HAP-1 (cell line): ENCODE measurements around the gene ZNF442.
"Not testable (repeated sequence)": the region's sequence is repeated elsewhere in the genome, so short reads cannot be mapped to it uniquely, and the experiment has no call there.

Experiments
- DNase-seq, 2 experiments: peaks; one replicate each; pipeline ENCODE4 v3.0.0-alpha.2; 2016 to 2020; ENCODE audit warnings: low spot score in 2 of 2
- H3K27me3 ChIP-seq: fragments of 250-450 bp; sonication (Bioruptor Pico); 2 replicates; pipeline ENCODE4 v1.5.1; 2020; ENCODE audit warnings: low read depth, mild to moderate bottlenecking, moderate library complexity
- H3K36me3 ChIP-seq: fragments of 250-450 bp; sonication (Bioruptor Pico); replicated peaks from 2 replicates; pipeline ENCODE4 v1.5.1; 2020; ENCODE audit warnings: mild to moderate bottlenecking
- H3K4me1 ChIP-seq: fragments of 250-450 bp; sonication (Bioruptor Pico); 2 replicates; pipeline ENCODE4 v1.5.1; 2020; ENCODE audit warnings: mild to moderate bottlenecking
- H3K4me3 ChIP-seq: fragments of 250-450 bp; sonication (Bioruptor Pico); 2 replicates; pipeline ENCODE4 v1.5.1; 2020; ENCODE audit warnings: mild to moderate bottlenecking, moderate library complexity
- H3K9me3 ChIP-seq: fragments of 250-450 bp; sonication (Bioruptor Pico); 2 replicates; pipeline ENCODE4 v1.5.1; 2020; ENCODE audit warnings: mild to moderate bottlenecking, moderate library complexity
- in situ Hi-C: fragments of 300-500 bp; cut with MboI; formaldehyde crosslinking; loops from 3 replicates; pipeline ENCODE4 v1.14.3; 2020; ENCODE audit warnings: low sequenced_read_pairs, inconsistent platforms, mixed read lengths

The ZNF442 gene

DNA sequence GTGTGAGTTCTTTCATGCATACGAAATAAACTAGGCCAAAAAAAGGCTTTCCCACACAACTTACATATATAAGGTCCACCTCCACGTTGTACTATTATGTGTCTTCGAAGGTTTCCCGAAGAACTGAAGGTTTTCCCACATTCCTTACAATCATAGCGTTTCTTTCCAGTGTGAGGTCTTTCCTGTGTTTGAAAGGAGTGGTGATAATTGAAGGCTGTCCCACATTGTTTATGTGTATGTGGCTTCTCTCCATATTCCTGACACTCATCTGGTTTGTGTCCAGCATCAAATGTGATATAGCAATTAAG lies 14.6 kb downstream of the ZNF442 start:
- no peaks in the 10 kb centered on the region for H3K4me1 ChIP-seq
- in situ Hi-C loops: no loop called here
- DNase-seq: no peak
- H3K27me3 ChIP-seq: no peaks in the 10 kb centered on the region
- peaks cover 9% of the 10 kb centered on the region for H3K36me3 ChIP-seq
- peaks cover 20% of the 10 kb centered on the region for H3K9me3 ChIP-seq
- H3K4me3 ChIP-seq: no peak overlapping the region

- no peak overlapping the region for H3K4me3 ChIP-seq
- H3K4me1 ChIP-seq: no peaks in the 10 kb centered on the region
- in situ Hi-C loops: no loop called here
- H3K36me3 ChIP-seq: peaks cover 9% of the 10 kb centered on the region
- peaks cover 22% of the 10 kb centered on the region for H3K9me3 ChIP-seq
- H3K27me3 ChIP-seq: no peaks in the 10 kb centered on the region
- no peak for DNase-seq
Measured at GRCh38 chr19:12350185-12350889, 15.1 kb downstream of the ZNF442 start.

- in situ Hi-C loops: no loop called here
- Histone ChIP-seq H3K4me3 (no peak overlapping the region), H3K9me3 (peaks cover 21% of the 10 kb centered on the region), H3K36me3 (peaks cover 9% of the 10 kb centered on the region), H3K27me3 (no peaks in the 10 kb centered on the region), H3K4me1 (no peaks in the 10 kb centered on the region)
- no peak for DNase-seq
Measured at GRCh38 chr19:12346896-12347295, 18.6 kb downstream of the ZNF442 start.

DNA sequence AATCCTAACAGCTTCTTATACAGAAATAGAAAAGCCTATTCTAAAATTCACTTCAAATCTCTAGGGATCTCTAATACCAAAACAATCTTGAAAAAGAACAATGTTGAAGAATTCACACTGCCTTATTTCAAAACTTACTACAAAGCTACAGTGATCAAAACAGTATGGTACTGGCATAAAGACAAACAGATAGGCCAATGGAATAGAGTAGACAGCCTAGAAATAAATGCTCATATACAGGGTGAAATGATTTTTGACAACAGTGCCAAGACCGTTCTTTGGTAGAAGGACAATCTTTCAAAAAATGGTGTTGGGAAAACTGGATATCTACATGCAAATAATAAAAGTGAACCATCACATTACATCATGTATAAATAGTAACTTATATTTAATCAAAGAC lies 20.3 kb downstream of the ZNF442 start:
- peaks cover 14% of the 10 kb centered on the region for H3K9me3 ChIP-seq
- no peaks in the 10 kb centered on the region for H3K4me1 ChIP-seq
- H3K36me3 ChIP-seq: no peaks in the 10 kb centered on the region
- no peak overlapping the region for H3K4me3 ChIP-seq
- in situ Hi-C loops: no loop called here
- no peak for DNase-seq
- no peaks in the 10 kb centered on the region for H3K27me3 ChIP-seq

DNA sequence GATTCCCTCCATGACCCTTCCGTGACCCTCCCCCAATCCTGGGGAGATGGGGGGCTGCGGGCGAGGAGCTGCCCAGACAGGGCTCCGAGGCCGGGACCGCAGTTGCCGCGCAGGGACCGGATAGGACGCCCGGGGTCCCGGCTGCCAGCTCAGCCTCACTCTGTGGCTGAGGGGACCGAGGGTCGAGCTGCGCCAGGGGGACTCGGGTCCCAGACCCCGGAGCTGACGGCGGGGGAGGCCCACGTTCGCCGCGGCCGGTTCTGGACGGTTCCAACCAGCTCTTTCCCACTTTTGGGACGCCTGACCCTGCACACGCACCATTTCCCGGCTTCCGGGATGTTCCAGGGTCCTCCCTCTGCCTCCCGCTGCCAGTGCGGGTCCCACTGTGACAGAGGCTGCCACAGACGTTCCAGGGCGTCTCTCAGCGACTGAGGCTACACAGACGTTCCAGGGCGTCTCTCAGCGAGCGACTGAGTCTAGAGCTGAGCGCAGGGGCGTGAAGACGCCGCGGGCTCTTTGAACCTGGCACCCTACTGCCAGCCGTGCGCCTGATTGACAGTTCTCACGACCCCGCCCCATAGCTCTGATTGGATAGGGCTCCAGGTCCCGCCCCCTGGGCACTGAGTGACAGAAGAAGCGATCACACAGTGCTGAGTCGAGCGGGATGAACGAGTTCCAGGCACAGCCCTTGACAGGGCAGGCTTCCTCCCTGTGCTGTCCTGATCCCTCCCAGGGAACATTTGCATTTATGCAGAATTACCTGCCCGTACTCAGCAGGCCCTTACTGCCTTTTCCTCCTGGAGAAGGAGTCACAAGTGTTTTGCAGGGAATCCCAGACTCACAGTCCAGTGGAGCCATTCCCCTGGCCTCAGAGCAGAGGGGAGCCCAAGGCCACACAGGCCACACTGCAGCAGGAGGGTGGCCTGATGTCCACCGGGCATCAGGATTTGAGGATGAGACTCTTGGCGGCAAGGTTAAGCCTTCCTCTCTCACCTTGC lies 32.0 kb downstream of the ZNF442 start, which contains the start of gene ZNF563:
TSS of gene ZNF563 (minus strand) at position 472 of the 998 bp plus-strand sequence. CDS start at position 321, 151 bp downstream.
- H3K36me3 ChIP-seq: no peaks in the 10 kb centered on the region
- H3K9me3 ChIP-seq: no peaks in the 10 kb centered on the region
- peaks cover 3% of the 10 kb centered on the region; the same call in 1 of the 2 replicates for H3K4me1 ChIP-seq
- DNase-seq: peak; percentile 86 to 97
- H3K27me3 ChIP-seq: no peaks in the 10 kb centered on the region
- peak within 1 kb of the TSS; percentile 74 for H3K4me3 ChIP-seq
- in situ Hi-C loops: no loop called here

- Histone ChIP-seq H3K4me1 (peaks cover 3% of the 10 kb centered on the region; the same call in 1 of the 2 replicates), H3K4me3 (no peak overlapping the region), H3K36me3 (no peaks in the 10 kb centered on the region), H3K9me3 (no peaks in the 10 kb centered on the region), H3K27me3 (no peaks in the 10 kb centered on the region)
- no peak for DNase-seq
- in situ Hi-C loops: no loop called here
Measured at GRCh38 chr19:12331211-12331941, 34.1 kb downstream of the ZNF442 start.

GRCh38 chr19:12330340-12330739 lies 35.1 kb downstream of the ZNF442 start:
- DNase-seq: no peak
- Histone ChIP-seq H3K9me3 (no peaks in the 10 kb centered on the region; the same call in 1 of the 2 replicates), H3K27me3 (no peaks in the 10 kb centered on the region), H3K36me3 (no peaks in the 10 kb centered on the region), H3K4me1 (peaks cover 3% of the 10 kb centered on the region; the same call in 1 of the 2 replicates), H3K4me3 (no peak overlapping the region)
- in situ Hi-C loops: no loop called here

GRCh38 chr19:12325690-12326089 lies 39.8 kb downstream of the ZNF442 start:
- no peak for DNase-seq
- H3K4me1 ChIP-seq: no peaks in the 10 kb centered on the region
- H3K27me3 ChIP-seq: no peaks in the 10 kb centered on the region
- in situ Hi-C loops: no loop called here
- H3K36me3 ChIP-seq: no peaks in the 10 kb centered on the region
- H3K9me3 ChIP-seq: peaks cover 3% of the 10 kb centered on the region
- no peak overlapping the region for H3K4me3 ChIP-seq

- Histone ChIP-seq H3K4me1 (no peaks in the 10 kb centered on the region), H3K4me3 (no peak overlapping the region), H3K9me3 (peaks cover 9% of the 10 kb centered on the region; the same call in 1 of the 2 replicates), H3K36me3 (no peaks in the 10 kb centered on the region), H3K27me3 (no peaks in the 10 kb centered on the region)
- DNase-seq: no peak
- in situ Hi-C loops: no loop called here
Measured at GRCh38 chr19:12318782-12319413, 46.6 kb downstream of the ZNF442 start.

DNA sequence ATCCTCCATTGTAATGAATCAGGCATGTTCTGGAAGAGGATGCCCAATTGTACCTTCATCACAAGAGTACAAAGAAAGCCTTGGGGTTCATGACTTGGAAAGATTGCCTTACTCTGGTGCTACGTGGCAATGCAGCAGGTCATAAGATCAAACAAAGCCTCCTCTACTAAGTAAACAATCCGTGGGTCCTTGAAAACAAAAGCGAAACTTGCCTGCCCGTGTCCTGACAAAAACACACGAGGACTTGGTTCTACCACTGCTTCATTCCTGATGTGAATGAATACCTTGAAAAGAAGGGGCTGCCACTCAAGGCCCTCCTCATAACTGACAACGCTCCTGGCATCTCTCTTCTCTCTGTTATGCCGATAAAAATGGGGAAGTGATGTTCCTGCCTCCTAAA lies 50.9 kb downstream of the ZNF442 start:
- in situ Hi-C loops: no loop called here
- H3K4me1 ChIP-seq: no peaks in the 10 kb centered on the region
- peaks cover 6% of the 10 kb centered on the region; the same call in 1 of the 2 replicates for H3K9me3 ChIP-seq
- no peaks in the 10 kb centered on the region for H3K36me3 ChIP-seq
- no peak overlapping the region for H3K4me3 ChIP-seq
- no peaks in the 10 kb centered on the region for H3K27me3 ChIP-seq
- no peak for DNase-seq

DNA sequence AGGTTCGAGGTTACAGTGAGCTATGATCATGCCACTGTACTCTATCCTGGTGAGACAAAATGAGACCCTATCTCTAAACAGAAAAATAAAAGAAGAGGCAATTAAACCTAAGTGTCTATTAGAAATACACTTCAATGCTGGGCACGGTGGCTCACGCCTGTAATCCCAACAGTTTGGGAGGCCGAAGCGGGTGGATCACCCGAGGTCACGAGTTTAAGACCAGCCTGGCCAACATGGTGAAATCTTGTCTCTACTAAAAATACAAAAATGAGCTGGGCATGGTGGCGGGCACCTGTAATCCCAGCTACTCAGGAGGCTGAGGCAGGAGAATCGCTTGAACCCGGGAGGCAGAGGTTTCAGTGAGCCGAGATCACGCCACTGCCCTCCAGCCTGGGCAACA lies 56.6 kb downstream of the ZNF442 start:
- H3K4me1 ChIP-seq, in situ Hi-C loops, H3K36me3 ChIP-seq, H3K9me3 ChIP-seq, DNase-seq, H3K4me3 ChIP-seq, H3K27me3 ChIP-seq: not testable (repeated sequence)
